Urothelium cell line (cell line): ENCODE data around the gene RCOR2.
"Not testable (repeated sequence)": the region's sequence is repeated elsewhere in the genome, so short reads cannot be mapped to it uniquely, and the experiment has no call there.

ENCODE experiments used
- DNase-seq: peaks from one replicate; pipeline ENCODE4 v3.0.0; 2011; ENCODE audit warnings: low spot score, mixed read lengths
- FAIRE-seq: peaks from 2 replicates; lab custom pipeline; 2011; peaks lifted over from hg19 to GRCh38; lab: Jason Lieb, UNC

RCOR2 gene

GRCh38 chr11:63916837-63917691, at the start of gene RCOR2:
Gene RCOR2 (minus strand): TSS chr11:63917164. CDS start chr11:63916456, 708 bp downstream.
- FAIRE-seq: no peak
- peak; percentile 90 for DNase-seq

GRCh38 chr11:63966444-63966843, 49.5 kb upstream of the RCOR2 start:
- DNase-seq (no peak), FAIRE-seq (no peak)

GRCh38 chr11:63963895-63964294, 46.9 kb upstream of the RCOR2 start:
- FAIRE-seq, DNase-seq: not testable (repeated sequence)

- FAIRE-seq (no peak), DNase-seq (no peak)
Observed at GRCh38 chr11:63961608-63962412, 44.8 kb upstream of the RCOR2 start.

- DNase-seq: no peak
- FAIRE-seq: no peak
Observed at GRCh38 chr11:63958008-63958407, 41.0 kb upstream of the RCOR2 start.

GRCh38 chr11:63952570-63952969, 35.6 kb upstream of the RCOR2 start:
- no peak for DNase-seq
- FAIRE-seq: no peak

GRCh38 chr11:63951779-63952536, 35.0 kb upstream of the RCOR2 start:
- DNase-seq: no peak
- no peak for FAIRE-seq

- DNase-seq (peak; percentile 70), FAIRE-seq (no peak)
Observed at GRCh38 chr11:63945477-63946163, 28.7 kb upstream of the RCOR2 start.

GRCh38 chr11:63944987-63945386, 28.0 kb upstream of the RCOR2 start:
- FAIRE-seq (no peak), DNase-seq (no peak)

GRCh38 chr11:63942803-63943202, 25.8 kb upstream of the RCOR2 start:
- DNase-seq (no peak), FAIRE-seq (no peak)

- DNase-seq (no peak), FAIRE-seq (no peak)
Observed at GRCh38 chr11:63941901-63942300, 24.9 kb upstream of the RCOR2 start.

- no peak for DNase-seq
- FAIRE-seq: no peak
Observed at GRCh38 chr11:63940786-63941185, 23.8 kb upstream of the RCOR2 start.

- FAIRE-seq: no peak
- DNase-seq: no peak
Observed at GRCh38 chr11:63939397-63939891, 22.5 kb upstream of the RCOR2 start.

GRCh38 chr11:63938479-63939396, 21.8 kb upstream of the RCOR2 start, which contains the start of gene NAA40:
Gene NAA40 (plus strand): TSS chr11:63939002. CDS start chr11:63939097, 95 bp downstream.
- FAIRE-seq (peak; percentile 89), DNase-seq (peak; percentile 99)

- peak; percentile 52 for DNase-seq
- no peak for FAIRE-seq
Observed at GRCh38 chr11:63937713-63938478, 20.9 kb upstream of the RCOR2 start.

GRCh38 chr11:63933459-63933858, 16.5 kb upstream of the RCOR2 start:
- FAIRE-seq (no peak), DNase-seq (no peak)

- FAIRE-seq (no peak), DNase-seq (no peak)
Observed at GRCh38 chr11:63931876-63932275, 14.9 kb upstream of the RCOR2 start.

GRCh38 chr11:63931045-63931444, 14.1 kb upstream of the RCOR2 start:
- no peak for DNase-seq

More at GRCh38 chr11:63931045-63931444, 14.1 kb upstream of the RCOR2 start:
- FAIRE-seq: no peak
